Upper lobe of left lung (tissue), 6 donors: ENCODE data around the gene TXN. TPM values are rescaled to one million over a fixed set of nuclear protein-coding genes. Genes with fewer than 3 reads are reported as not detected.
"Not testable (repeated sequence)": the region's sequence is repeated elsewhere in the genome, so short reads cannot be mapped to it uniquely, and the experiment has no call there.

Experiments
- ATAC-seq, 2 donors: fragments of 200-7000 bp; cut with Tn5 transposase; one replicate each; pipeline ENCODE4 v1.9.1; 2022; ENCODE audit warnings: mild to moderate bottlenecking in 2 of 2, moderate library complexity in 2 of 2; ENCODE audit not compliant: low FRiP score in 2 of 2
- DNase-seq, 2 donors: peaks; one replicate each; pipeline ENCODE4 v3.0.0-alpha.2; 2019 to 2020
- H3K27ac ChIP-seq, 4 donors: fragments of 200-600 bp; sonication (generic); one replicate each; pipeline ENCODE4 v1.5.1; 2016 to 2019
- H3K27me3 ChIP-seq, 4 donors: fragments of 200-600 bp; sonication (generic); one replicate each; pipeline ENCODE4 v1.5.1; 2017 to 2019
- H3K36me3 ChIP-seq, 4 donors: fragments of 200-600 bp; sonication (generic); one replicate each; pipeline ENCODE4 v1.5.1; 2016 to 2019
- H3K4me1 ChIP-seq, 4 donors: fragments of 200-600 bp; sonication (generic); one replicate each; pipeline ENCODE4 v1.5.1; 2018 to 2019
- H3K4me3 ChIP-seq, 4 donors: fragments of 200-600 bp; sonication (generic); one replicate each; pipeline ENCODE4 v1.5.1; 2017 to 2019; ENCODE audit warnings: mild to moderate bottlenecking in 2 of 4, moderate library complexity in 1 of 4
- H3K9me3 ChIP-seq, 4 donors: fragments of 200-600 bp; sonication (generic); one replicate each; pipeline ENCODE4 v1.5.1; 2018 to 2019
- POLR2AphosphoS5 ChIP-seq, 2 donors: sonication (generic); formaldehyde crosslinking; IDR thresholded peaks; one replicate each; pipeline ENCODE4 v1.5.1; 2017; ENCODE audit warnings: antibody characterized with exemption in 2 of 2
- WGBS, 2 donors: methylation state at CpG; one replicate each; pipeline ENCODE4 v1.1.5; 2017 to 2018; 5-methylcytosine and 5-hydroxymethylcytosine counted together
- total RNA-seq, 6 donors: library from RNA; depleted of rRNA in 4 of 6; stranded (reverse); fragments of >200 nt in 4 of 6; gene quantifications; one replicate each; pipeline versions ENCODE4 v1.1.0 to v1.2.1, GENCODE V29; 2016 to 2021
- TF ChIP-seq, protein P1 (sequence below), 6 experiments: fragments of 450-650 bp in 4 of 6; fragments of 200-600 bp in 2 of 6; sonication (generic) in 2 of 6; IDR thresholded peaks; one replicate each; pipeline ENCODE4 v1.5.1; 2016 to 2019; ENCODE audit warnings: antibody characterized with exemption in 6 of 6
- donor health status: DM: no; HTN: no; CAD: no; lungs with moderate emphysema.
- donor health status: DM: no; HTN: yes; CAD: no; lungs with severe emphysema.

The TXN gene
- total RNA-seq, 6 donors from 2014 or later = 27.2 to 179 (median 165) TPM

DNA sequence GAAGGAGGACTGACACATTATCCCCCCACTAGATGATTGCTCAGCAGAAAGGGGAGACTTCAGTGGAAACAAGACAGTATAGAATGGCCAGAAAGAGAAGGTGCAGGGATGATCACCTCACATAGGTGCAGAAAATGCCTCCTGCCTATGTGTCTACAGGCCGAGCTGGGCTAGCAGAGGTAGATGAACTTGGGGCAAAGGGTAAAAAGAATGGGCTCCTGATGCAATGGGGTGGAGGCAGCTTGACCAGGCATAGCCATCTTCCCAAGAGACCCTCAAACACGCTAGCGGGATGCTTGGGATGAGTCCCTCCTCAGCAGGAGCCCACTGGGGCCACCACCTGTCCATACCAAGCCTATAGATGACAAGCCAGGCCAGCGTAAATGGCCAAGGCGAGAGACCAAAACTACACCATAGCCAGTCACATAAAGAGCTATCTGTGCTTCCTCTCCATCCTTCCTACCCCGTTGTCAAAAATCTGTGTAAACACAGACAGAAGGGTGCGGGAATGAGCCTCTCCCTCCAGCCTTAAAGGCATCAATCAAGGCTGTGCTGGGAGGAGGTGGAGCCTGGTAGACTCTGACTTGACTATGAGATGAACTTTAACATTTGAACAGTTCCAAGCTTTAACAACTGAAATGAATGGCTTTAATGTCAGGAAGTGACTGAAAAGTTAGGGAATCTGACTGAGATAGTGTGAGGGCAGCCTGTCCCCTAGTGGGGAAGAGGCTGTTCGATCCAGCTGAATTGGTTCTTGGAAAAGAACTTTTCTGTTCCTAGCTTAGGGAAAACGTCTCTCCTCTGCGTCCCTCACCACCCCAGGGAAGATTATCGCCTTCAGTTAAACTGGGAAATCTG is 58.7 kb downstream of the TXN start:
- WGBS, 2 donors = 78 to 81% methylated on average over 11 of the region's 11 CpGs
- ATAC-seq (no peak), DNase-seq (no peak)
- Histone ChIP-seq H3K36me3 (no peaks in the 10 kb centered on the region), H3K4me3 (no peak overlapping the region), H3K4me1 (peaks cover 14 to 28% (median 21%) of the 10 kb centered on the region in 4 donors), H3K27me3 (no peaks in the 10 kb centered on the region), H3K9me3 (no peaks in the 10 kb centered on the region), H3K27ac (peak overlapping the region in 2 of 4 donors; percentile 9 to 24)
- TF ChIP-seq POLR2AphosphoS5 (IDR thresholded peaks at IDR 0.05) = no peak
- TF ChIP-seq, protein P1, sequence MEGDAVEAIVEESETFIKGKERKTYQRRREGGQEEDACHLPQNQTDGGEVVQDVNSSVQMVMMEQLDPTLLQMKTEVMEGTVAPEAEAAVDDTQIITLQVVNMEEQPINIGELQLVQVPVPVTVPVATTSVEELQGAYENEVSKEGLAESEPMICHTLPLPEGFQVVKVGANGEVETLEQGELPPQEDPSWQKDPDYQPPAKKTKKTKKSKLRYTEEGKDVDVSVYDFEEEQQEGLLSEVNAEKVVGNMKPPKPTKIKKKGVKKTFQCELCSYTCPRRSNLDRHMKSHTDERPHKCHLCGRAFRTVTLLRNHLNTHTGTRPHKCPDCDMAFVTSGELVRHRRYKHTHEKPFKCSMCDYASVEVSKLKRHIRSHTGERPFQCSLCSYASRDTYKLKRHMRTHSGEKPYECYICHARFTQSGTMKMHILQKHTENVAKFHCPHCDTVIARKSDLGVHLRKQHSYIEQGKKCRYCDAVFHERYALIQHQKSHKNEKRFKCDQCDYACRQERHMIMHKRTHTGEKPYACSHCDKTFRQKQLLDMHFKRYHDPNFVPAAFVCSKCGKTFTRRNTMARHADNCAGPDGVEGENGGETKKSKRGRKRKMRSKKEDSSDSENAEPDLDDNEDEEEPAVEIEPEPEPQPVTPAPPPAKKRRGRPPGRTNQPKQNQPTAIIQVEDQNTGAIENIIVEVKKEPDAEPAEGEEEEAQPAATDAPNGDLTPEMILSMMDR (IDR thresholded peaks at IDR 0.05) = peak in 1 of 6 experiments; percentile 20

DNA sequence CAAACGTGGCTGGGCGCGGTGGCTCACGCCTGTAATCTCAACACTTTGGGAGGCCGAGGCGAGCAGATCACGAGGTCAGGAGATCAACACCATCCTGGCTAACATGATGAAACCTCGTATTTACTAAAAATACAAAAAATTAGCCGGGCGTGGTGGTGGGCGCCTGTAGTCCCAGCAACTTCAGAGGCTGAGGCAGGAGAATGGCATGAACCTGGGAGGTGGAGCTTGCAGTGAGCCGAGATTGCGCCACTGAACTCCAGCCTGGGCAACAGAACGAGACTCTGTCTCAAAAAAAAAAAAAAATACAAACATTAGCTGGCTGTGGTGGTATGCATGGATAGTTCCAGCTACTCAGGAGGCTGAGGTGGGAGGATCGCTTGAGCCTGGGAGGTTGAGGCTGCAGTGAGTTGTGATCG is 60.2 kb downstream of the TXN start:
- WGBS, 2 donors = 72 to 88% methylated on average over 16 of the region's 16 CpGs
- Histone ChIP-seq H3K27ac (peak overlapping the region in 2 of 4 donors; percentile 31 to 40), H3K4me1 (peaks cover 14 to 39% (median 27%) of the 10 kb centered on the region in 4 donors)
- H3K36me3 ChIP-seq, H3K27me3 ChIP-seq, H3K9me3 ChIP-seq, ATAC-seq, H3K4me3 ChIP-seq: not testable (repeated sequence)
- peak in 1 of 2 donors; percentile 57 for DNase-seq

Other genes starting within 250 kb of the TXN start
- 10 to 100 TPM in 5 of 6 donors, 1 to 10 TPM in 1; 6.3 to 26.3 (median 15.9) TPM for gene C9orf152, start 48.3 kb downstream of the TXN start, total RNA-seq
- gene TXNDC8, start 81.4 kb upstream of the TXN start, total RNA-seq = not detected